Ovary (tissue), 10 donors: ENCODE measurements around the gene RTP4. TPM values are rescaled to one million over a fixed set of nuclear protein-coding genes. Genes with fewer than 3 reads are reported as not detected.

Source experiments
- DNase-seq, 5 donors: peaks; one replicate each; pipeline ENCODE4 v3.0.0-alpha.2; 2019 to 2020
- H3K27ac ChIP-seq, 2 donors: fragments of 200-600 bp; one replicate each; pipeline versions ENCODE4 v1.5.1 to v1.8.0; 2019 to 2022
- H3K27me3 ChIP-seq: fragments of 200-600 bp; one replicate; pipeline ENCODE4 v1.8.0; 2022
- H3K36me3 ChIP-seq: fragments of 200-600 bp; sonication (generic); one replicate; pipeline ENCODE4 v1.5.1; 2019
- H3K4me1 ChIP-seq: one replicate; pipeline ENCODE4 v1.8.1; 2013; ENCODE audit warnings: mild to moderate bottlenecking, moderate library complexity; ENCODE audit not compliant: insufficient read depth
- H3K4me3 ChIP-seq: fragments of 200-600 bp; sonication (generic); one replicate; pipeline ENCODE4 v1.5.1; 2017
- H3K9me3 ChIP-seq, 2 donors: fragments of 200-600 bp in 1 of 2; sonication (generic) in 1 of 2; one replicate each; pipeline versions ENCODE4 v1.5.1 to v1.8.1; 2013 to 2019; ENCODE audit warnings: mild to moderate bottlenecking in 1 of 2, moderate library complexity in 1 of 2
- EP300 ChIP-seq: sonication (generic); formaldehyde crosslinking; IDR thresholded peaks from one replicate; pipeline ENCODE4 v1.6.1; 2017; ENCODE audit warnings: antibody characterized with exemption
- POLR2A ChIP-seq: fragments of 450-650 bp; IDR thresholded peaks from one replicate; pipeline ENCODE4 v1.6.1; 2017; ENCODE audit warnings: antibody characterized with exemption, mild to moderate bottlenecking, moderate library complexity
- WGBS, 3 donors: extraction: QIAGEN DNeasy Blood & Tissue Kit in 1 of 3; methylation state at CpG; one replicate each; pipeline versions ENCODE4 v1.1.5 to v1.1.7; 2013 to 2017; 5-methylcytosine and 5-hydroxymethylcytosine counted together
- intact Hi-C, 4 donors: fragments of 100-400 bp; cut with DNase I; formaldehyde crosslinking; loops; one replicate each; pipeline versions ENCODE4 v1.11.0 to v1.15.1; 2022 to 2023
- long read RNA-seq, 3 donors: library from polyadenylated mRNA in 2 of 3; unstranded in 2 of 3; transcript quantifications; one replicate each; pipeline ENCODE4 v2.0.0 and lab custom pipeline, GENCODE V29; 2021 to 2026
- polyA plus RNA-seq, 2 donors: library from polyadenylated mRNA; stranded (reverse); fragments of 200-250 nt in 1 of 2; fragments of 350-450 nt in 1 of 2; fragmentation: Illumina TruSeq in 1 of 2; extraction: RNeasy Lipid Tissue Mini Kit (QIAGEN cat#74804) in 1 of 2; gene quantifications; one replicate each; pipeline ENCODE4 v1.2.3, GENCODE V29; 2013 to 2014
- total RNA-seq, 7 donors: library from RNA; depleted of rRNA in 2 of 7; stranded (reverse); fragments of >200 nt in 2 of 7; fragmentation: NEBNext Ultra II Directional in 3 of 7; extraction: Animal tissue kit (Norgen Biotek cat#: 25700) in 3 of 7; gene quantifications; one replicate each; pipeline versions ENCODE4 v1.1.0 to v1.2.4, GENCODE V29; 2016 to 2023
- TF ChIP-seq, protein P1 (sequence below), 3 donors: fragments of 450-650 bp in 2 of 3; fragments of 200-600 bp in 1 of 3; IDR thresholded peaks; one replicate each; pipeline versions ENCODE4 v1.5.1 to v1.8.0; 2016 to 2022; ENCODE audit warnings: antibody characterized with exemption in 3 of 3, mild to moderate bottlenecking in 1 of 3
- donor health status: DM: no; HTN: no; CAD: no; lungs with moderate emphysema.
- donor health status: DM: no; HTN: no; CAD: no.
- donor health status: Bipolar disorder and iron deficiency.
- donor health status: DM: yes; HTN: yes; CAD: no.
- donor health status: DM: no; HTN: no; CAD: no.
- donor health status: DM: yes; HTN: yes; CAD: no.

Gene RTP4, protein sequence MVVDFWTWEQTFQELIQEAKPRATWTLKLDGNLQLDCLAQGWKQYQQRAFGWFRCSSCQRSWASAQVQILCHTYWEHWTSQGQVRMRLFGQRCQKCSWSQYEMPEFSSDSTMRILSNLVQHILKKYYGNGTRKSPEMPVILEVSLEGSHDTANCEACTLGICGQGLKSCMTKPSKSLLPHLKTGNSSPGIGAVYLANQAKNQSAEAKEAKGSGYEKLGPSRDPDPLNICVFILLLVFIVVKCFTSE
- total RNA-seq (1 to 10 TPM in 6 of 7 donors, under 1 TPM in 1; 0.24 to 4.5 (median 2.7) TPM), polyA plus RNA-seq (1 to 10 TPM; 4.6 to 7.3 TPM)
- long read RNA-seq, donor 1, transcript RTP4-201 (2 exons, 1,554 nt), result major isoform, 6 of 6 reads
- long read RNA-seq, donor 1, partial matches to known transcripts, result 0 of 6 reads
- long read RNA-seq, donor 1, other reads (novel, unspliced or antisense), result 0 of 6 reads
- long read RNA-seq, donor 2, result 0 reads
- long read RNA-seq, donor 3, partial matches to known transcripts, result 1 of 1 reads
- long read RNA-seq, donor 3, other reads (novel, unspliced or antisense), result 0 of 1 reads

DNA sequence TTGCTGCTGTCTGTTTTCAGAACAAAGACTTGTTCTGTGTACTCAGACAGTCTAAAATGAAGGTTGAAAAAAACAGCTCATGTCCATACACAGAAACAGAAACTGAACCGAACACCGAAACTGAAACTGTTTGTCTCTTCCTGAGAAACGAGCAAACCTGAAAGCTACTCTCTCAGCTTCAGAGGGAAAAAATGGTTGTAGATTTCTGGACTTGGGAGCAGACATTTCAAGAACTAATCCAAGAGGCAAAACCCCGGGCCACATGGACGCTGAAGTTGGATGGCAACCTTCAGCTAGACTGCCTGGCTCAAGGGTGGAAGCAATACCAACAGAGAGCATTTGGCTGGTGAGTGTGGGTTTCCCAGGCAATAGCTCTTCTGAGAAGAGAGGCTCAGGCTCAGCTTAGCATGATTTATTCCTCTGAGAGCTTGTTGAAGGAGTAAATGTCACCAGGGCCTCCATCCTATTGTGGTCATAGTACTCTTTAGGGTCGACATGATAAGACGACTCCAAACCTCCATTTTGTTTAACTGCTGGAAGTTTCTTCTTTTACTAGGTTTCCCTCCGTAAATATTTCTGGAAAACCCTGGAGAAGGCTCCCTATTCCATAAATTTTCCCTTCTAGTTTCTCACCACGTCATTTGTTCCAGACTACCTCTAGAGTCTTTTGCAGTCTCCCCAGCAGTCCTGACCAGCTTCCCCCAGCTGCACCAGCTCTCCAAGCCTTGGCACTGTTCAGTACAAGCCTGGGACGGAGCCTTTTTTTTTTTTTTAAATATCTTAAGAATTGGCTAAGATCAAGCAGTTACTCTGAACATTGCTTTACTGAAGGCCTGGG lies at the start of gene RTP4:
TSS of gene RTP4 (plus strand) at position 135 of the 838 bp plus-strand sequence. CDS start at position 192, 57 bp downstream.
- H3K27me3 ChIP-seq, result no peaks in the 10 kb centered on the region
- peaks cover 4% of the 10 kb centered on the region for H3K4me1 ChIP-seq
- intact Hi-C loops, result no loop called here
- H3K27ac ChIP-seq, result peak within 1 kb of the TSS; percentile 26 to 87
- 3 to 4% (median 3%) methylated on average over 10 of the region's 10 CpGs for WGBS, 3 donors
- H3K9me3 ChIP-seq, result no peaks in the 10 kb centered on the region
- H3K36me3 ChIP-seq, result no peaks in the 10 kb centered on the region
- peak in 1 of 5 donors; percentile 24 for DNase-seq
- TF ChIP-seq POLR2A, result no peak
- no peak for TF ChIP-seq EP300
- TF ChIP-seq, protein P1, sequence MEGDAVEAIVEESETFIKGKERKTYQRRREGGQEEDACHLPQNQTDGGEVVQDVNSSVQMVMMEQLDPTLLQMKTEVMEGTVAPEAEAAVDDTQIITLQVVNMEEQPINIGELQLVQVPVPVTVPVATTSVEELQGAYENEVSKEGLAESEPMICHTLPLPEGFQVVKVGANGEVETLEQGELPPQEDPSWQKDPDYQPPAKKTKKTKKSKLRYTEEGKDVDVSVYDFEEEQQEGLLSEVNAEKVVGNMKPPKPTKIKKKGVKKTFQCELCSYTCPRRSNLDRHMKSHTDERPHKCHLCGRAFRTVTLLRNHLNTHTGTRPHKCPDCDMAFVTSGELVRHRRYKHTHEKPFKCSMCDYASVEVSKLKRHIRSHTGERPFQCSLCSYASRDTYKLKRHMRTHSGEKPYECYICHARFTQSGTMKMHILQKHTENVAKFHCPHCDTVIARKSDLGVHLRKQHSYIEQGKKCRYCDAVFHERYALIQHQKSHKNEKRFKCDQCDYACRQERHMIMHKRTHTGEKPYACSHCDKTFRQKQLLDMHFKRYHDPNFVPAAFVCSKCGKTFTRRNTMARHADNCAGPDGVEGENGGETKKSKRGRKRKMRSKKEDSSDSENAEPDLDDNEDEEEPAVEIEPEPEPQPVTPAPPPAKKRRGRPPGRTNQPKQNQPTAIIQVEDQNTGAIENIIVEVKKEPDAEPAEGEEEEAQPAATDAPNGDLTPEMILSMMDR (IDR thresholded peaks at IDR 0.05), result no peak
- peak within 1 kb of the TSS; percentile 43 for H3K4me3 ChIP-seq

GRCh38 chr3:187318819-187319616 lies 49.2 kb upstream of the RTP4 start:
- no peaks in the 10 kb centered on the region for H3K9me3 ChIP-seq
- H3K27me3 ChIP-seq, result no peaks in the 10 kb centered on the region
- 14 to 17% (median 15%) methylated on average over 13 of the region's 13 CpGs for WGBS, 3 donors
- H3K4me1 ChIP-seq, result no peaks in the 10 kb centered on the region
- intact Hi-C loops, result loop anchor here (2.0 to 10.0 kb wide), 6 partner anchors 94 to 396 kb away; no protein-coding TSS in a partner anchor
- H3K4me3 ChIP-seq, result peak overlapping the region; percentile 28
- no peak for TF ChIP-seq POLR2A
- TF ChIP-seq, protein P1 (IDR thresholded peaks at IDR 0.05), result peak; percentile 72 to 86 (median 73)
- no peak for TF ChIP-seq EP300
- no peak overlapping the region for H3K27ac ChIP-seq
- DNase-seq, result peak; percentile 35 to 55 (median 44)
- no peaks in the 10 kb centered on the region for H3K36me3 ChIP-seq

DNA sequence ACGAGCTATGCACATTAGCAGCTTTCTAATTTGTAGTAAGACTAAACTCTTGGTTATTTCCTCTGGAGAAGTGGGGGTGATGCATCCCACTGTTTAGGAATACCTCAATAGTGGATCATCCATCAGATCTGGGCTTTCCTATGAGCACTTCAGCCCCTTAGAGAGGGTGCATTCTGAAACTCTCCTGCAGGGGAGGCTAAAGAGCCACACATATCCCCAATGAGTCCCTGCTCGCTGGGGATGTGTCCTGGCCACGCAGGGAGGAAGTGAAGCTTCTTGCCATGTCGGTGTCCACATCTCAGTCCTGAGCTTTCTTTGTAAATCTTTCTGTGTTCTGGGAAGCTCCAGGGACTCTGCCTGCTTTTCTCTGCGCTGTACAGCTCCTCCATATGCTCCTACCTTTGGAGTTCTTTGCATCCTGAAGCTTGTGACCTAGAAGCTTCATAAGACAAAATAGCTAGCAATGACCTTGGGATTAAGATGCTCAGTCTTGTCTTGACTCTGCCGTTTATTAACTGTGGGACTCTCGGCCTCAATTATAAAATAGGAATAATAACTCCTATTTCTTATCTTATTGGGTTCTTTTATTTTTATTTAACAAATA lies 48.4 kb upstream of the RTP4 start:
- WGBS, 3 donors, result 17 to 33% (median 23%) methylated on average over 7 of the region's 7 CpGs
- Histone ChIP-seq H3K27me3 (no peaks in the 10 kb centered on the region), H3K4me1 (no peaks in the 10 kb centered on the region), H3K4me3 (no peak overlapping the region), H3K9me3 (no peaks in the 10 kb centered on the region), H3K27ac (no peak overlapping the region), H3K36me3 (no peaks in the 10 kb centered on the region)
- intact Hi-C loops, result loop anchor here (2.0 to 10.0 kb wide), 6 partner anchors 95 to 395 kb away; no protein-coding TSS in a partner anchor
- TF ChIP-seq, protein P1 (IDR thresholded peaks at IDR 0.05), result peak; percentile 31 to 49 (median 46)
- TF ChIP-seq EP300 (no peak), POLR2A (no peak)
- DNase-seq, result peak; percentile 45 to 73 (median 68)
